PC-3 (cell line): ENCODE results near the gene MBD3L5. TPM values are rescaled to one million over a fixed set of nuclear protein-coding genes. Genes with fewer than 3 reads are reported as not detected.

Experiments
- ATAC-seq: fragments of 200-7000 bp; cut with Tn5 transposase; 2 replicates; pipeline ENCODE4 v1.9.1; 2020; ENCODE audit warnings: mild to moderate bottlenecking, moderate library complexity
- BruUV-seq: library from RNA; stranded (reverse); fragments of 400-500 nt; replicated peaks from 2 replicates; lab custom pipeline; 2021; lab: Mats Ljungman, UMichigan
- CTCF ChIA-PET: fragments of 300-600 bp; sonication (Branson Sonifier 250); formaldehyde crosslinking; loops from one replicate; lab custom pipeline; 2022; ENCODE audit warnings: antibody characterized with exemption; lab: Charles Lee
- POLR2A ChIA-PET: fragments of 300-600 bp; sonication (Branson Sonifier 250); formaldehyde crosslinking; loops from one replicate; lab custom pipeline; 2022; ENCODE audit warnings: antibody characterized with exemption; ENCODE audit not compliant: unreplicated experiment; lab: Charles Lee
- DNase-seq: peaks from one replicate; pipeline ENCODE4 v3.0.0-alpha.2; 2015
- H2AFZ ChIP-seq: fragments of 300-600 bp; sonication (generic); 2 replicates; pipeline ENCODE4 v1.6.0; 2016; ENCODE audit warnings: antibody characterized with exemption, low read length
- H3F3A ChIP-seq: fragments of 300-600 bp; sonication (generic); one replicate; pipeline ENCODE4 v1.6.0; 2017; ENCODE audit warnings: antibody characterized with exemption, low read length, control low read depth, mild to moderate bottlenecking; ENCODE audit not compliant: unreplicated experiment
- H3K27ac ChIP-seq: fragments of 300-600 bp; sonication (generic); 2 replicates; pipeline ENCODE4 v1.5.1; 2016; ENCODE audit warnings: mild to moderate bottlenecking, low read length
- H3K27me3 ChIP-seq: fragments of 300-600 bp; sonication (generic); 2 replicates; pipeline ENCODE4 v1.6.1; 2016; ENCODE audit warnings: low read length, mixed read lengths
- H3K36me3 ChIP-seq: fragments of 300-600 bp; sonication (generic); 2 replicates; pipeline ENCODE4 v1.6.1; 2016; ENCODE audit warnings: low read depth, mixed run types, low read length, mixed read lengths
- H3K4me1 ChIP-seq: fragments of 300-600 bp; sonication (generic); 2 replicates; pipeline ENCODE4 v1.5.1; 2016; ENCODE audit warnings: low read length; ENCODE audit not compliant: insufficient read depth
- H3K4me2 ChIP-seq: fragments of 300-600 bp; sonication (generic); 2 replicates; pipeline ENCODE4 v1.6.0; 2016; ENCODE audit warnings: low read length
- H3K4me3 ChIP-seq: fragments of 300-600 bp; sonication (generic); 2 replicates; pipeline ENCODE4 v1.5.1; 2016; ENCODE audit warnings: mild to moderate bottlenecking, low read length, mixed read lengths
- H3K79me2 ChIP-seq: fragments of 300-600 bp; sonication (generic); 2 replicates; pipeline ENCODE4 v1.6.1; 2017; ENCODE audit warnings: low read length, mixed read lengths
- H3K9ac ChIP-seq: fragments of 300-600 bp; sonication (generic); 2 replicates; pipeline ENCODE4 v1.6.0; 2016; ENCODE audit warnings: mild to moderate bottlenecking, low read length
- H3K9me2 ChIP-seq: fragments of 300-600 bp; sonication (generic); replicated peaks from 2 replicates; pipeline ENCODE4 v1.6.1; 2016; ENCODE audit warnings: mixed run types, low read length, mixed read lengths
- H3K9me3 ChIP-seq: fragments of 300-600 bp; sonication (generic); 2 replicates; pipeline ENCODE4 v1.6.1; 2016; ENCODE audit warnings: low read length, mixed read lengths
- H4K20me1 ChIP-seq: fragments of 300-600 bp; sonication (generic); 2 replicates; pipeline ENCODE4 v1.6.1; 2016; ENCODE audit warnings: low read length, mixed read lengths
- EZH2 ChIP-seq: fragments of 300-600 bp; sonication (generic); IDR thresholded peaks from one replicate; pipeline ENCODE4 v1.6.1; 2017; ENCODE audit warnings: antibody characterized with exemption, mild to moderate bottlenecking, low read length; ENCODE audit not compliant: unreplicated experiment
- EZH2phosphoT487 ChIP-seq: fragments of 300-600 bp; sonication (generic); IDR thresholded peaks from 2 replicates; pipeline ENCODE4 v1.6.1; 2018; ENCODE audit warnings: mild to moderate bottlenecking, antibody characterized with exemption, low read length, borderline replicate concordance
- intact Hi-C: fragments of 100-400 bp; cut with micrococcal nuclease; formaldehyde crosslinking; loops from 2 replicates; pipeline ENCODE4 v1.9.0; 2023
- total RNA-seq: library from RNA; depleted of rRNA; stranded (reverse); fragments of >200 nt; gene quantifications from 2 replicates; pipeline ENCODE4 v1.2.3, GENCODE V29; 2014
- TF ChIP-seq, protein P1 (sequence below): fragments of 300-600 bp; sonication (generic); conservative IDR thresholded peaks from 2 replicates; pipeline ENCODE4 v1.5.1; 2017; ENCODE audit warnings: antibody characterized with exemption, low read depth, mild to moderate bottlenecking, low read length

The MBD3L5 gene
- total RNA-seq, 1 experiment from 2014 or later = not detected

- Histone ChIP-seq H3K9ac (no peak overlapping the region), H3K4me3 (no peak overlapping the region), H3K4me1 (no peaks in the 10 kb centered on the region), H4K20me1 (no peaks in the 10 kb centered on the region), H3K36me3 (no peaks in the 10 kb centered on the region), H3K79me2 (no peaks in the 10 kb centered on the region), H3F3A (no peaks in the 10 kb centered on the region), H3K27ac (no peak overlapping the region), H2AFZ (no peak overlapping the region), H3K27me3 (peaks cover 22% of the 10 kb centered on the region), H3K9me2 (0 out of 2 replicates have a peak, but pooled peaks cover 4% of the 10 kb centered on the region), H3K9me3 (no peaks in the 10 kb centered on the region), H3K4me2 (no peak overlapping the region)
- intact Hi-C loops = no loop called here
- no peak for ATAC-seq
- no TSS peak for BruUV-seq
- ChIA-PET POLR2A (no interaction called here), CTCF (no interaction called here)
- peak; percentile 20 for DNase-seq
- no peak for TF ChIP-seq EZH2phosphoT487
- TF ChIP-seq, protein P1, sequence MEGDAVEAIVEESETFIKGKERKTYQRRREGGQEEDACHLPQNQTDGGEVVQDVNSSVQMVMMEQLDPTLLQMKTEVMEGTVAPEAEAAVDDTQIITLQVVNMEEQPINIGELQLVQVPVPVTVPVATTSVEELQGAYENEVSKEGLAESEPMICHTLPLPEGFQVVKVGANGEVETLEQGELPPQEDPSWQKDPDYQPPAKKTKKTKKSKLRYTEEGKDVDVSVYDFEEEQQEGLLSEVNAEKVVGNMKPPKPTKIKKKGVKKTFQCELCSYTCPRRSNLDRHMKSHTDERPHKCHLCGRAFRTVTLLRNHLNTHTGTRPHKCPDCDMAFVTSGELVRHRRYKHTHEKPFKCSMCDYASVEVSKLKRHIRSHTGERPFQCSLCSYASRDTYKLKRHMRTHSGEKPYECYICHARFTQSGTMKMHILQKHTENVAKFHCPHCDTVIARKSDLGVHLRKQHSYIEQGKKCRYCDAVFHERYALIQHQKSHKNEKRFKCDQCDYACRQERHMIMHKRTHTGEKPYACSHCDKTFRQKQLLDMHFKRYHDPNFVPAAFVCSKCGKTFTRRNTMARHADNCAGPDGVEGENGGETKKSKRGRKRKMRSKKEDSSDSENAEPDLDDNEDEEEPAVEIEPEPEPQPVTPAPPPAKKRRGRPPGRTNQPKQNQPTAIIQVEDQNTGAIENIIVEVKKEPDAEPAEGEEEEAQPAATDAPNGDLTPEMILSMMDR = no peak
- no peak for TF ChIP-seq EZH2
Observed at GRCh38 chr19:6997679-6998445, 32.5 kb upstream of the MBD3L5 start.

- TF ChIP-seq EZH2 = no peak
- TF ChIP-seq, protein P1 = no peak
- TF ChIP-seq EZH2phosphoT487 = no peak
- no peaks in the 10 kb centered on the region for H3F3A ChIP-seq
- no peak overlapping the region for H2AFZ ChIP-seq
- no peaks in the 10 kb centered on the region for H4K20me1 ChIP-seq
- ChIA-PET CTCF (no interaction called here), POLR2A (no interaction called here)
- intact Hi-C loops = no loop called here
- no TSS peak for BruUV-seq
- H3K4me3 ChIP-seq = no peak overlapping the region
- H3K9me2 ChIP-seq = 0 out of 2 replicates have a peak, but pooled peaks cover 4% of the 10 kb centered on the region
- H3K4me2 ChIP-seq = no peak overlapping the region
- no peaks in the 10 kb centered on the region for H3K79me2 ChIP-seq
- ATAC-seq = no peak
- peaks cover 23% of the 10 kb centered on the region for H3K27me3 ChIP-seq
- DNase-seq = no peak
- no peaks in the 10 kb centered on the region for H3K36me3 ChIP-seq
- no peak overlapping the region for H3K27ac ChIP-seq
- no peaks in the 10 kb centered on the region for H3K4me1 ChIP-seq
- no peak overlapping the region for H3K9ac ChIP-seq
- no peaks in the 10 kb centered on the region for H3K9me3 ChIP-seq
Observed at GRCh38 chr19:6999933-7000332, 30.4 kb upstream of the MBD3L5 start.

DNA sequence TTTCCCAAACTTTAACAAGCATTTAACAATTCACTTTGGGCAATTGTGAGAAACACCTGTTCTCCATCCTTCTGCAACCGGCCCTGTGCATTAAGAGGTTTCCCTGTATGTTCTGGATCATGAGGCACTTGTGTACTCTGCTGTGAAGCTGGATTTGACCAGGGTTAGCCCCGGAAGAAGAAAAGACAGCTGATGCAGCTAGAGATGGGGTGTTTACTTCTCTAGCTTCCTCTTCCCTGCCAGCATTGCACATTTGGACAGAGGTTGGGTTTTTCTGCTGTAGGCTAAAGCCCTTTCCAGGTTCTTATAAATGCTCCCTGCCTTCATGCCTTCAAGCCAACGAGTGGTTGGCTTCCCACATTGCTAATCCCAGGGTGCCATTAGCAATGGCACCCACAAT is 30.0 kb upstream of the MBD3L5 start:
- no peaks in the 10 kb centered on the region for H3K36me3 ChIP-seq
- POLR2A ChIA-PET = no interaction called here
- intact Hi-C loops = no loop called here

More for the DNA sequence above, 30.0 kb upstream of the MBD3L5 start:
- Histone ChIP-seq H3K9ac (no peak overlapping the region), H3K27me3 (peaks cover 23% of the 10 kb centered on the region), H3K4me2 (no peak overlapping the region), H2AFZ (no peak overlapping the region), H3K9me2 (0 out of 2 replicates have a peak, but pooled peaks cover 4% of the 10 kb centered on the region), H4K20me1 (no peaks in the 10 kb centered on the region), H3K4me1 (no peaks in the 10 kb centered on the region), H3F3A (no peaks in the 10 kb centered on the region), H3K4me3 (no peak overlapping the region), H3K79me2 (no peaks in the 10 kb centered on the region), H3K27ac (no peak overlapping the region), H3K9me3 (no peaks in the 10 kb centered on the region)
- TF ChIP-seq EZH2 (no peak), EZH2phosphoT487 (no peak)
- TF ChIP-seq, protein P1 = no peak
- CTCF ChIA-PET = no interaction called here
- no TSS peak for BruUV-seq
- ATAC-seq (no peak), DNase-seq (no peak)
